H9 (cell line): Measurements from ENCODE around the gene PPFIBP2. TPM values are rescaled to one million over a fixed set of nuclear protein-coding genes. Genes with fewer than 3 reads are reported as not detected.

Source experiments
- DNase-seq: peaks from one replicate; pipeline ENCODE4 v3.0.0-alpha.2; 2017
- H2AFZ ChIP-seq: one replicate; pipeline ENCODE4 v1.6.1; 2013; ENCODE audit warnings: mild to moderate bottlenecking, low read length, control low read depth, moderate library complexity
- H2AK5ac ChIP-seq: 2 replicates; pipeline ENCODE4 v1.6.1; 2013; ENCODE audit warnings: low read length, control low read depth, mixed read lengths; ENCODE audit not compliant: insufficient read length
- H2BK120ac ChIP-seq: one replicate; pipeline ENCODE4 v1.6.1; 2013; ENCODE audit warnings: low read depth, mild to moderate bottlenecking, low read length, control low read depth, inconsistent platforms; ENCODE audit not compliant: poor library complexity, severe bottlenecking
- H2BK12ac ChIP-seq: 2 replicates; pipeline ENCODE4 v1.6.1; 2013; ENCODE audit warnings: low read length, control low read depth, mixed read lengths, low read depth; ENCODE audit not compliant: insufficient read length
- H2BK15ac ChIP-seq: 2 replicates; pipeline ENCODE4 v1.6.1; 2013; ENCODE audit warnings: low read depth, low read length, control low read depth
- H2BK20ac ChIP-seq: one replicate; pipeline ENCODE4 v1.6.1; 2013; ENCODE audit warnings: low read depth, mild to moderate bottlenecking, low read length, control low read depth, inconsistent platforms; ENCODE audit not compliant: poor library complexity, severe bottlenecking
- H2BK5ac ChIP-seq: 2 replicates; pipeline ENCODE4 v1.6.1; 2013; ENCODE audit warnings: low read length, control low read depth, mixed read lengths; ENCODE audit not compliant: insufficient read length
- H3K14ac ChIP-seq: 2 replicates; pipeline ENCODE4 v1.6.1; 2013; ENCODE audit warnings: low read length, control low read depth; ENCODE audit not compliant: insufficient read depth
- H3K18ac ChIP-seq: 2 replicates; pipeline ENCODE4 v1.6.1; 2013; ENCODE audit warnings: low read depth, mild to moderate bottlenecking, mixed read lengths, low read length, control low read depth; ENCODE audit not compliant: insufficient read length
- H3K23ac ChIP-seq: 2 replicates; pipeline ENCODE4 v1.6.1; 2013; ENCODE audit warnings: low read length, control low read depth, mixed read lengths, low read depth; ENCODE audit not compliant: insufficient read length
- H3K23me2 ChIP-seq: 2 replicates; pipeline ENCODE4 v1.6.1; 2013; ENCODE audit warnings: low read depth, mild to moderate bottlenecking, mixed read lengths, low read length, control low read depth; ENCODE audit not compliant: insufficient read length, poor library complexity, severe bottlenecking
- H3K27ac ChIP-seq: 2 replicates; pipeline ENCODE4 v1.5.1; 2013; ENCODE audit warnings: low read length, control low read depth, mixed read lengths, low read depth; ENCODE audit not compliant: insufficient read length
- H3K27me3 ChIP-seq: 2 replicates; pipeline ENCODE4 v1.6.1; 2013; ENCODE audit warnings: low read length, control low read depth, inconsistent platforms; ENCODE audit not compliant: insufficient read depth
- H3K4ac ChIP-seq: 2 replicates; pipeline ENCODE4 v1.6.1; 2013; ENCODE audit warnings: low read depth, mild to moderate bottlenecking, control low read depth, inconsistent platforms, low read length, moderate library complexity
- H3K4me1 ChIP-seq: 2 replicates; pipeline ENCODE4 v1.6.1; 2013; ENCODE audit warnings: low read length, control low read depth, inconsistent platforms; ENCODE audit not compliant: insufficient read depth
- H3K4me2 ChIP-seq: 2 replicates; pipeline ENCODE4 v1.6.1; 2013; ENCODE audit warnings: low read length, control low read depth, mixed read lengths; ENCODE audit not compliant: insufficient read length, insufficient read depth
- H3K56ac ChIP-seq: 2 replicates; pipeline ENCODE4 v1.6.1; 2013; ENCODE audit warnings: low read depth, mild to moderate bottlenecking, mixed read lengths, low read length, control low read depth; ENCODE audit not compliant: insufficient read length
- H3K79me1 ChIP-seq: 2 replicates; pipeline ENCODE4 v1.6.1; 2013; ENCODE audit warnings: low read depth, mild to moderate bottlenecking, moderate library complexity, low read length, control low read depth, inconsistent platforms; ENCODE audit not compliant: insufficient read depth, poor library complexity, severe bottlenecking
- H3K79me2 ChIP-seq: 2 replicates; pipeline ENCODE4 v1.6.1; 2013; ENCODE audit warnings: low read length, control low read depth, inconsistent platforms; ENCODE audit not compliant: insufficient read depth
- H3K9ac ChIP-seq: 2 replicates; pipeline ENCODE4 v1.6.1; 2013; ENCODE audit warnings: low read length, control low read depth, mixed read lengths; ENCODE audit not compliant: insufficient read length; ENCODE audit errors: extremely low read depth
- H3K9me3 ChIP-seq: one replicate; pipeline ENCODE4 v1.6.1; 2013; ENCODE audit warnings: low read depth, low read length, inconsistent platforms; ENCODE audit not compliant: control insufficient read depth
- H3T11ph ChIP-seq: one replicate; pipeline ENCODE4 v1.6.1; 2013; ENCODE audit warnings: mild to moderate bottlenecking, low read length, control low read depth, inconsistent platforms
- H4K20me1 ChIP-seq: one replicate; pipeline ENCODE4 v1.6.1; 2013; ENCODE audit not compliant: control insufficient read depth, insufficient read length, insufficient read depth
- H4K5ac ChIP-seq: 2 replicates; pipeline ENCODE4 v1.6.1; 2013; ENCODE audit warnings: low read depth, mild to moderate bottlenecking, mixed read lengths, low read length, control low read depth; ENCODE audit not compliant: insufficient read length
- H4K8ac ChIP-seq: replicated peaks from 2 replicates; pipeline ENCODE4 v1.6.1; 2013; ENCODE audit warnings: low read length, control low read depth, mixed read lengths, low read depth; ENCODE audit not compliant: insufficient read length
- H4K91ac ChIP-seq: 2 replicates; pipeline ENCODE4 v1.6.1; 2013; ENCODE audit warnings: low read depth, mild to moderate bottlenecking, moderate library complexity, mixed read lengths, low read length, control low read depth; ENCODE audit not compliant: insufficient read length
- H3K27ac Mint-ChIP-seq, 3 experiments: 2 replicates in 2 of 3; 3 replicates in 1 of 3; pipeline ENCODE4 v1.8.0; 2020 to 2021; ENCODE audit warnings: mixed read lengths in 3 of 3, mild to moderate bottlenecking in 1 of 3, moderate library complexity in 1 of 3
- H3K27me3 Mint-ChIP-seq: 2 replicates; pipeline ENCODE4 v1.8.0; 2021; ENCODE audit warnings: low read depth, mild to moderate bottlenecking, moderate library complexity, mixed read lengths
- H3K36me3 Mint-ChIP-seq, 3 experiments: 2 replicates in 2 of 3; 3 replicates in 1 of 3; pipeline ENCODE4 v1.8.0; 2020 to 2021; ENCODE audit warnings: low read depth in 3 of 3, mixed read lengths in 3 of 3; ENCODE audit not compliant: insufficient read depth in 1 of 3
- H3K4me1 Mint-ChIP-seq, 2 experiments: 2 replicates each; pipeline ENCODE4 v1.8.0; 2020; ENCODE audit warnings: mixed read lengths in 2 of 2
- H3K4me3 Mint-ChIP-seq, 2 experiments: 2 replicates in 1 of 2; 3 replicates in 1 of 2; pipeline ENCODE4 v1.8.0; 2020 to 2021; ENCODE audit warnings: mild to moderate bottlenecking in 2 of 2, mixed read lengths in 2 of 2, moderate library complexity in 1 of 2
- H3K9me3 Mint-ChIP-seq, 2 experiments: 2 replicates in 1 of 2; 3 replicates in 1 of 2; pipeline ENCODE4 v1.8.0; 2020; ENCODE audit warnings: mild to moderate bottlenecking in 2 of 2, mixed read lengths in 2 of 2, moderate library complexity in 1 of 2
- CTCF ChIP-seq: fragments of 200-600 bp; sonication (generic); conservative IDR thresholded peaks from 3 replicates; pipeline ENCODE4 v1.8.0; 2021; ENCODE audit warnings: antibody characterized with exemption, mild to moderate bottlenecking
- WGBS: extraction: QIAGEN DNeasy Blood & Tissue Kit; methylation state at CpG from one replicate; pipeline ENCODE4 v1.1.7; 2013; ENCODE audit warnings: missing lambda C conversion rate, low lambda C conversion rate, mixed read lengths; ENCODE audit not compliant: insufficient read length; ENCODE audit errors: extremely low coverage; 5-methylcytosine and 5-hydroxymethylcytosine counted together
- total RNA-seq: library from RNA; stranded (reverse); gene quantifications from 2 replicates; pipeline ENCODE4 v1.2.1, GENCODE V29; 2021

The PPFIBP2 gene
- total RNA-seq, 1 experiment from 2014 or later, result 8.3 TPM

GRCh38 chr11:7524462-7525235 is 10.8 kb downstream of the PPFIBP2 start:
- Histone ChIP-seq H4K5ac (no peak overlapping the region), H3K4me1 (no peaks in the 10 kb centered on the region), H3K14ac (no peak overlapping the region), H3K79me2 (no peaks in the 10 kb centered on the region), H3T11ph (no peak overlapping the region), H2BK5ac (no peak overlapping the region), H3K79me1 (no peaks in the 10 kb centered on the region), H3K9ac (no peak overlapping the region), H3K27ac (no peak overlapping the region), H2AK5ac (no peak overlapping the region), H2BK12ac (no peak overlapping the region), H2BK15ac (no peak overlapping the region), H3K27me3 (no peaks in the 10 kb centered on the region), H3K9me3 (no peaks in the 10 kb centered on the region), H3K23ac (no peak overlapping the region), H2AFZ (no peak overlapping the region), H3K4ac (no peak overlapping the region), H3K18ac (no peak overlapping the region), H4K8ac (no peak overlapping the region), H4K20me1 (no peaks in the 10 kb centered on the region), H2BK20ac (no peak overlapping the region), H3K23me2 (no peaks in the 10 kb centered on the region), H3K56ac (no peak overlapping the region), H4K91ac (no peak overlapping the region), H2BK120ac (no peak overlapping the region), H3K4me2 (no peak overlapping the region)
- WGBS, result no CpG with 5 or more reads among the region's 6 CpGs
- no peak for DNase-seq
- Mint-ChIP-seq H3K27ac (no peak overlapping the region; a peak in 2 of 7 replicates), H3K9me3 (no peaks in the 10 kb centered on the region), H3K4me1 (no peaks in the 10 kb centered on the region), H3K4me3 (no peak overlapping the region), H3K36me3 (peaks cover 0 to 2% (median 0%) of the 10 kb centered on the region in 3 experiments; a peak in 1 of 7 replicates), H3K27me3 (no peaks in the 10 kb centered on the region; the same call in none of the 2 replicates)
- no peak for TF ChIP-seq CTCF
